Adrenal gland (tissue), 5 donors: ENCODE measurements around the gene ZNF516.

Source experiments
- CTCF ChIP-seq, 6 experiments: fragments of 450-650 bp in 4 of 6; fragments of 200-600 bp in 2 of 6; sonication (generic) in 1 of 6; IDR thresholded peaks; 1 replicate in 5 of 6; 2 replicates in 1 of 6; pipeline versions ENCODE4 v1.5.1 to v1.8.0; 2016 to 2021; ENCODE audit warnings: antibody characterized with exemption in 6 of 6, mild to moderate bottlenecking in 2 of 6, moderate library complexity in 1 of 6
- POLR2A ChIP-seq, 2 donors: fragments of 450-650 bp; IDR thresholded peaks; one replicate each; pipeline ENCODE4 v1.6.1; 2017; ENCODE audit warnings: antibody characterized with exemption in 2 of 2, mild to moderate bottlenecking in 2 of 2, moderate library complexity in 1 of 2
- donor health status: DM: no; HTN: no; CAD: no.

- TF ChIP-seq POLR2A (IDR thresholded peaks at IDR 0.05) (no peak), CTCF (IDR thresholded peaks at IDR 0.05) (no peak)
These were observed 106.1 kb downstream of the ZNF516 start for GRCh38 chr18:76388891-76389423.
